ENCODE results near the gene MAEL. TPM values are rescaled to one million over a fixed set of nuclear protein-coding genes. Genes with fewer than 3 reads are reported as not detected.

Gene MAEL
- total RNA-seq (not detected), polyA plus RNA-seq (not detected)

DNA sequence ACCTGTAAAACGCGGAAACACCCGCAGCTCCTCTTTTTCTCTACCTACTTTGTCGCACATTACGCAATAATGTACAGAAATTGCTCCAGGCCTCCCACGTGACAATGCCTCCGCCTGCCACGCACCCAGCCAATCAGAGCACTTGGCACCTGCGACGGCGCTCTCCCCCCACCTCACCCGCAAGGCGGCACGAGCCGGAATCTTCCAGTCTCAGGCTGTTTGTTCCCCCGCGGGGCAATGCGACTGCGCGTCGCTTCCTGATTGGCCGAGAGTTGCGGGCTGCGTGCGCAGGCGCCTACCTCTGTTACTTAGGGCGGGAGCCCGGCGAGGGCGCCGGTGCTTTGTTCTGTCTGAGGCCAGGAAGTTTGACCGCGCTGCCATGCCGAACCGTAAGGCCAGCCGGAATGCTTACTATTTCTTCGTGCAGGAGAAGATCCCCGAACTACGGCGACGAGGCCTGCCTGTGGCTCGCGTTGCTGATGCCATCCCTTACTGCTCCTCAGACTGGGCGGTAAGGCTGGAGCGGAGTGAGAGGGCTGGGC is at the start of gene MAEL:
MAEL (plus strand) TSS at position 307 of the 542 bp plus-strand sequence; CDS start at position 380, 73 bp downstream.
- Mint-ChIP-seq H3K27ac (no peak within 1 kb of the TSS), H3K4me1 (no peaks in the 10 kb centered on the region), H3K9me3 (peaks cover 0 to 4% (median 0%) of the 10 kb centered on the region in 8 donors), H3K36me3 (no peaks in the 10 kb centered on the region), H3K27me3 (peaks cover 5 to 11% of the 10 kb centered on the region in 2 donors), H3K4me3 (no peak within 1 kb of the TSS)
- Histone ChIP-seq H3K4me3 (ENCODE audit: low read length in 2 of 2) (no peak within 1 kb of the TSS), H3K9me3 (ENCODE audit: control insufficient read depth in 1 of 2, low read length in 2 of 2) (no peaks in the 10 kb centered on the region), H3K36me3 (ENCODE audit: insufficient read depth, low read length) (no peaks in the 10 kb centered on the region), H3K27me3 (ENCODE audit: insufficient read depth, low read length) (no peaks in the 10 kb centered on the region), H3K4me1 (ENCODE audit: insufficient read depth, low read length) (no peaks in the 10 kb centered on the region), H3K27ac (ENCODE audit: low read depth, low read length) (no peak within 1 kb of the TSS)
- intact Hi-C loops (cut with micrococcal nuclease): no loop called here
- no peak for DNase-seq
- ChIA-PET CTCF (ENCODE audit: partially characterized antibody) (no interaction called here), POLR2A (ENCODE audit: partially characterized antibody) (no interaction called here)

DNA sequence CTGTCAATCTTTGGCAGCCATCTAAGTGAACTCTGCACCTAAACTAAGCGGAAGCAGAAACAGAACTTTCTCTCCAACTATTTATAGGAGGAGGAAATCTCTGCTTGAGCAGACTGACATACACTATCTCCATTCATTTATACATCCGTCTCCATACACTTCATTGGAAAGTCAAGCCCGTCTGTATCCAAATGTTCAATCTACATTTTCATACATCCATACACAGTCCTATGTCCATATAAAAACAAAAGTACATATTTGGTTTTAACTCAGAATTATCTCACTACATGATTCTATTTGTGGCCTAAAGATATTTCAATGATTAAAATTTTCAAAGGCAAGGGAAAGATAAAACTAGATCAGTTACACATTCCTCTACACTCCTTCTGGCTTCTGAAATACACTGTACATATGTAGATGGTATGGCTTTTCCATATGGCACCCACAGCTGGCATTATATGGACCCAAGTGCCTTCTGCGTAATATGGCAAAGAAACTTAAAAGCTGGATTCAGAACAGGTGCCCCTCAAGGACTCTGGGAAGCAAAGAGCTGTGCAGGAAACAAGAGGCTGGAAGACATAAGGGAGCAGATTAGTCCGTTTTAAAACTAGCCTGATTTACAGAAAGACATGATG is 49.2 kb upstream of the MAEL start:
- no peaks in the 10 kb centered on the region for H3K36me3 ChIP-seq (ENCODE audit: insufficient read depth, low read length)
- H3K4me3 Mint-ChIP-seq: no peak overlapping the region
- no peaks in the 10 kb centered on the region for H3K4me1 ChIP-seq (ENCODE audit: insufficient read depth, low read length)
- ChIA-PET POLR2A (ENCODE audit: partially characterized antibody) (no interaction called here), CTCF (ENCODE audit: partially characterized antibody) (no interaction called here)
- H3K4me3 ChIP-seq (ENCODE audit: low read length in 2 of 2): no peak overlapping the region
- peaks cover 5 to 7% of the 10 kb centered on the region in 2 donors for H3K27me3 Mint-ChIP-seq
- intact Hi-C loops (cut with micrococcal nuclease): no loop called here
- no peaks in the 10 kb centered on the region for H3K9me3 Mint-ChIP-seq
- no peak overlapping the region for H3K27ac Mint-ChIP-seq
- H3K27ac ChIP-seq (ENCODE audit: low read depth, low read length): no peak overlapping the region
- no peak for DNase-seq
- no peaks in the 10 kb centered on the region for H3K36me3 Mint-ChIP-seq
- peaks cover 0 to 8% (median 2%) of the 10 kb centered on the region in 4 donors for H3K4me1 Mint-ChIP-seq
- no peaks in the 10 kb centered on the region for H3K9me3 ChIP-seq (ENCODE audit: control insufficient read depth in 1 of 2, low read length in 2 of 2)
- H3K27me3 ChIP-seq (ENCODE audit: insufficient read depth, low read length): no peaks in the 10 kb centered on the region

GRCh38 chr1:166944186-166944967 is 44.7 kb upstream of the MAEL start:
- Histone ChIP-seq H3K4me1 (ENCODE audit: insufficient read depth, low read length) (no peaks in the 10 kb centered on the region), H3K9me3 (ENCODE audit: control insufficient read depth in 1 of 2, low read length in 2 of 2) (no peaks in the 10 kb centered on the region), H3K27ac (ENCODE audit: low read depth, low read length) (no peak overlapping the region), H3K36me3 (ENCODE audit: insufficient read depth, low read length) (no peaks in the 10 kb centered on the region), H3K4me3 (ENCODE audit: low read length in 2 of 2) (no peak overlapping the region), H3K27me3 (ENCODE audit: insufficient read depth, low read length) (peaks cover 4% of the 10 kb centered on the region)
- peaks cover 0 to 10% (median 4%) of the 10 kb centered on the region in 4 donors for H3K4me1 Mint-ChIP-seq
- no peak overlapping the region for H3K27ac Mint-ChIP-seq
- intact Hi-C loops (cut with micrococcal nuclease): no loop called here
- no peaks in the 10 kb centered on the region for H3K36me3 Mint-ChIP-seq
- POLR2A ChIA-PET (ENCODE audit: partially characterized antibody): no interaction called here
- no peak overlapping the region for H3K4me3 Mint-ChIP-seq
- no peak for DNase-seq
- H3K9me3 Mint-ChIP-seq: no peaks in the 10 kb centered on the region
- H3K27me3 Mint-ChIP-seq: peaks cover 19 to 26% of the 10 kb centered on the region in 2 donors
- CTCF ChIA-PET (ENCODE audit: partially characterized antibody): no interaction called here

- Histone ChIP-seq H3K4me1 (ENCODE audit: insufficient read depth, low read length) (no peaks in the 10 kb centered on the region), H3K9me3 (ENCODE audit: control insufficient read depth in 1 of 2, low read length in 2 of 2) (no peaks in the 10 kb centered on the region), H3K36me3 (ENCODE audit: insufficient read depth, low read length) (no peaks in the 10 kb centered on the region), H3K27ac (ENCODE audit: low read depth, low read length) (no peak overlapping the region), H3K4me3 (ENCODE audit: low read length in 2 of 2) (no peak overlapping the region), H3K27me3 (ENCODE audit: insufficient read depth, low read length) (peaks cover 4% of the 10 kb centered on the region)
- H3K4me3 Mint-ChIP-seq: peak overlapping the region in 2 of 8 donors; percentile 6 to 32
- no peak for DNase-seq
- H3K9me3 Mint-ChIP-seq: no peaks in the 10 kb centered on the region
- no peaks in the 10 kb centered on the region for H3K36me3 Mint-ChIP-seq
- POLR2A ChIA-PET (ENCODE audit: partially characterized antibody): no interaction called here
- peaks cover 0 to 10% (median 4%) of the 10 kb centered on the region in 4 donors for H3K4me1 Mint-ChIP-seq
- intact Hi-C loops (cut with micrococcal nuclease): no loop called here
- CTCF ChIA-PET (ENCODE audit: partially characterized antibody): no interaction called here
- no peak overlapping the region for H3K27ac Mint-ChIP-seq
- H3K27me3 Mint-ChIP-seq: peaks cover 17 to 28% of the 10 kb centered on the region in 2 donors
These were observed 41.6 kb upstream of the MAEL start for GRCh38 chr1:166947398-166948043.

GRCh38 chr1:166948856-166949350 is 40.2 kb upstream of the MAEL start:
- peaks cover 0 to 9% (median 4%) of the 10 kb centered on the region in 4 donors for H3K4me1 Mint-ChIP-seq
- Histone ChIP-seq H3K27ac (ENCODE audit: low read depth, low read length) (no peak overlapping the region), H3K4me1 (ENCODE audit: insufficient read depth, low read length) (no peaks in the 10 kb centered on the region), H3K27me3 (ENCODE audit: insufficient read depth, low read length) (peaks cover 4% of the 10 kb centered on the region), H3K4me3 (ENCODE audit: low read length in 2 of 2) (no peak overlapping the region), H3K36me3 (ENCODE audit: insufficient read depth, low read length) (no peaks in the 10 kb centered on the region), H3K9me3 (ENCODE audit: control insufficient read depth in 1 of 2, low read length in 2 of 2) (no peaks in the 10 kb centered on the region)
- intact Hi-C loops (cut with micrococcal nuclease): no loop called here
- DNase-seq: no peak
- peaks cover 17 to 25% of the 10 kb centered on the region in 2 donors for H3K27me3 Mint-ChIP-seq
- ChIA-PET CTCF (ENCODE audit: partially characterized antibody) (no interaction called here), POLR2A (ENCODE audit: partially characterized antibody) (no interaction called here)
- H3K36me3 Mint-ChIP-seq: no peaks in the 10 kb centered on the region
- no peak overlapping the region for H3K4me3 Mint-ChIP-seq
- no peak overlapping the region for H3K27ac Mint-ChIP-seq
- no peaks in the 10 kb centered on the region for H3K9me3 Mint-ChIP-seq

GRCh38 chr1:166950156-166950555 is 38.9 kb upstream of the MAEL start:
- Mint-ChIP-seq H3K36me3 (no peaks in the 10 kb centered on the region), H3K4me1 (peaks cover 0 to 5% (median under 1%) of the 10 kb centered on the region in 4 donors), H3K9me3 (peaks cover 0 to 1% (median 0%) of the 10 kb centered on the region in 8 donors), H3K4me3 (no peak overlapping the region), H3K27ac (no peak overlapping the region), H3K27me3 (peaks cover 17 to 20% of the 10 kb centered on the region in 2 donors)
- Histone ChIP-seq H3K9me3 (ENCODE audit: control insufficient read depth in 1 of 2, low read length in 2 of 2) (no peaks in the 10 kb centered on the region), H3K36me3 (ENCODE audit: insufficient read depth, low read length) (no peaks in the 10 kb centered on the region), H3K4me1 (ENCODE audit: insufficient read depth, low read length) (no peaks in the 10 kb centered on the region), H3K4me3 (ENCODE audit: low read length in 2 of 2) (no peak overlapping the region), H3K27ac (ENCODE audit: low read depth, low read length) (no peak overlapping the region), H3K27me3 (ENCODE audit: insufficient read depth, low read length) (peaks cover 4% of the 10 kb centered on the region)
- POLR2A ChIA-PET (ENCODE audit: partially characterized antibody): no interaction called here
- CTCF ChIA-PET (ENCODE audit: partially characterized antibody): no interaction called here
- intact Hi-C loops (cut with micrococcal nuclease): no loop called here
- DNase-seq: no peak

DNA sequence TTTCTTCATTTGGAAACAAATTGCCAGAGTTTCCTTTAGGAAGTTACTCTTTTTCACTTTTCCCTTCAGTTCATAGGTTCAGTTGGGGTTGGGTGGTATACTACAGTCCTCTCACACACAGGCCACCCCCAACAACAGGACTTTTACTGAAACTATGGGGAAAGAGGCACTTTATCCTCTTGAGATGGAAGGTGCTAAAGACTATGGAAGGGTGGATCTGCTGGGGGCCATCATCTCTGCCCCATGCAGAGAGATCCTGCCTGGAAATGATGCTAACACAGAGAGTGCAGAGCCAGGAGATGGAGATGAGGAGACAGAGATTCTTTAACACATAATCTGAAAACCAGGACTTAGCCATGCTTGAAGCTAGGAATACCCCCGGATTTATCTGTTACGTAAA is 38.0 kb upstream of the MAEL start:
- Mint-ChIP-seq H3K9me3 (peaks cover 0 to 1% (median 0%) of the 10 kb centered on the region in 8 donors), H3K27ac (no peak overlapping the region), H3K36me3 (no peaks in the 10 kb centered on the region), H3K4me3 (no peak overlapping the region), H3K4me1 (peaks cover 0 to 5% (median under 1%) of the 10 kb centered on the region in 4 donors), H3K27me3 (peaks cover 14 to 18% of the 10 kb centered on the region in 2 donors)
- Histone ChIP-seq H3K4me3 (ENCODE audit: low read length in 2 of 2) (no peak overlapping the region), H3K36me3 (ENCODE audit: insufficient read depth, low read length) (no peaks in the 10 kb centered on the region), H3K27me3 (ENCODE audit: insufficient read depth, low read length) (peaks cover 4% of the 10 kb centered on the region), H3K4me1 (ENCODE audit: insufficient read depth, low read length) (no peaks in the 10 kb centered on the region), H3K27ac (ENCODE audit: low read depth, low read length) (no peak overlapping the region), H3K9me3 (ENCODE audit: control insufficient read depth in 1 of 2, low read length in 2 of 2) (no peaks in the 10 kb centered on the region)
- no peak for DNase-seq
- intact Hi-C loops (cut with micrococcal nuclease): no loop called here
- ChIA-PET POLR2A (ENCODE audit: partially characterized antibody) (no interaction called here), CTCF (ENCODE audit: partially characterized antibody) (interaction anchor here (0.9 to 1.3 kb wide), 2 partner anchors 41 to 109 kb away, joined by 3 to 4 read pairs; no protein-coding TSS in a partner anchor)

Measured in CD4-positive, alpha-beta memory T cell (primary cell).